ENCODE data around the gene ATL1.

DNA sequence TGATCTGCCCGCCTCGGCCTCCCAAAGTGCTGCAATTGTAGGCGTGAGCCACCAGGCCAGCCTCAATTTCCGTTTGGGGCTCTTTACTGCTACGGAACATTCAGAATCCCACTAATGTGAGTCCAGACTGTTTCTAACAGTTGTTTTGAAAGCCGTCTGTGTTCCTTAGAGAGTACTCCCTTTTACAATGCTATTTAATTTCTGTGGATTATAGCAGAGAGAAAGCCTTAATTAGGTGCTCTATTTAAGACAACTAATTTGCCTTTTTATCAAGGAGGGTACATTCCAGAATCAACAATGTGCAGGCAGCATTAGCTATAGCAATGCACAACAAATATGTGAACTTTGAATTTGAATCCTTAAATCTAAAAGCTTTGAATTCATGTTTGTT, 110.9 kb downstream of the ATL1 start:
- TF ChIP-seq, protein P1, sequence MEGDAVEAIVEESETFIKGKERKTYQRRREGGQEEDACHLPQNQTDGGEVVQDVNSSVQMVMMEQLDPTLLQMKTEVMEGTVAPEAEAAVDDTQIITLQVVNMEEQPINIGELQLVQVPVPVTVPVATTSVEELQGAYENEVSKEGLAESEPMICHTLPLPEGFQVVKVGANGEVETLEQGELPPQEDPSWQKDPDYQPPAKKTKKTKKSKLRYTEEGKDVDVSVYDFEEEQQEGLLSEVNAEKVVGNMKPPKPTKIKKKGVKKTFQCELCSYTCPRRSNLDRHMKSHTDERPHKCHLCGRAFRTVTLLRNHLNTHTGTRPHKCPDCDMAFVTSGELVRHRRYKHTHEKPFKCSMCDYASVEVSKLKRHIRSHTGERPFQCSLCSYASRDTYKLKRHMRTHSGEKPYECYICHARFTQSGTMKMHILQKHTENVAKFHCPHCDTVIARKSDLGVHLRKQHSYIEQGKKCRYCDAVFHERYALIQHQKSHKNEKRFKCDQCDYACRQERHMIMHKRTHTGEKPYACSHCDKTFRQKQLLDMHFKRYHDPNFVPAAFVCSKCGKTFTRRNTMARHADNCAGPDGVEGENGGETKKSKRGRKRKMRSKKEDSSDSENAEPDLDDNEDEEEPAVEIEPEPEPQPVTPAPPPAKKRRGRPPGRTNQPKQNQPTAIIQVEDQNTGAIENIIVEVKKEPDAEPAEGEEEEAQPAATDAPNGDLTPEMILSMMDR (IDR thresholded peaks at IDR 0.05; ENCODE audit: poor library complexity), result no peak
- no peak for TF ChIP-seq EZH2 (IDR thresholded peaks at IDR 0.05; ENCODE audit: borderline replicate concordance)
- TF ChIP-seq EZH2phosphoT487 (IDR thresholded peaks at IDR 0.05; ENCODE audit: low read depth, severe bottlenecking, unreplicated experiment), result no peak
